ENCODE data around the gene ALDH1L2.

DNA sequence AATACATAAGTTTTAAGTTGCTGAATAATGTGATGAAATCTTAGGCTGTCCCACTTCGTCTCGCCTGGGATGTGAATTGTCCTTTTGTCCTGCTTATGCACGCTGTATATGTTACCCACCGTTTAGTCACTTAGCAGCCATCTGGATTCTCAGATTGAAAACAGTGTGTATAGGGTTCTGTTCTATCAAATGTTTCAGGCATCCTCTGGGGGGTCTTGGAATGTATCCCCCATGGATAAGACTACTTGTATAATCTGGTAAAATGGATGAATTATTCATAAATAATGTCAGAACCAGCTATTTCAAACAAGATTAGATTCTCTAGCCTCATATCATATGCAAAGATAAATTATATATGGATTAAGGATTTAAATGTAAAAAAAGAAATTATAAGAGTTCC is 68.7 kb downstream of the ALDH1L2 start:
- TF ChIP-seq, protein P1, sequence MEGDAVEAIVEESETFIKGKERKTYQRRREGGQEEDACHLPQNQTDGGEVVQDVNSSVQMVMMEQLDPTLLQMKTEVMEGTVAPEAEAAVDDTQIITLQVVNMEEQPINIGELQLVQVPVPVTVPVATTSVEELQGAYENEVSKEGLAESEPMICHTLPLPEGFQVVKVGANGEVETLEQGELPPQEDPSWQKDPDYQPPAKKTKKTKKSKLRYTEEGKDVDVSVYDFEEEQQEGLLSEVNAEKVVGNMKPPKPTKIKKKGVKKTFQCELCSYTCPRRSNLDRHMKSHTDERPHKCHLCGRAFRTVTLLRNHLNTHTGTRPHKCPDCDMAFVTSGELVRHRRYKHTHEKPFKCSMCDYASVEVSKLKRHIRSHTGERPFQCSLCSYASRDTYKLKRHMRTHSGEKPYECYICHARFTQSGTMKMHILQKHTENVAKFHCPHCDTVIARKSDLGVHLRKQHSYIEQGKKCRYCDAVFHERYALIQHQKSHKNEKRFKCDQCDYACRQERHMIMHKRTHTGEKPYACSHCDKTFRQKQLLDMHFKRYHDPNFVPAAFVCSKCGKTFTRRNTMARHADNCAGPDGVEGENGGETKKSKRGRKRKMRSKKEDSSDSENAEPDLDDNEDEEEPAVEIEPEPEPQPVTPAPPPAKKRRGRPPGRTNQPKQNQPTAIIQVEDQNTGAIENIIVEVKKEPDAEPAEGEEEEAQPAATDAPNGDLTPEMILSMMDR (IDR thresholded peaks at IDR 0.05 in 4 of 5, conservative IDR thresholded peaks at IDR 0.05 in 1 of 5) = no peak
- TF ChIP-seq POLR2A (IDR thresholded peaks at IDR 0.05) = no peak

Measured in gastrocnemius medialis (tissue), 4 donors.